Activated T-cell treated with anti-CD3 and anti-CD28 coated beads, Interleukin-2, amount 50 U/mL, for 48 hours (primary cell): Measurements from ENCODE around the gene CCT6B.

ENCODE experiments used
- DNase-seq, 2 experiments: peaks; one replicate each; pipeline ENCODE4 v3.0.0-alpha.2; 2020

CCT6B gene

GRCh38 chr17:34883106-34884000 lies 77.9 kb downstream of the CCT6B start:
- DNase-seq, result no peak

GRCh38 chr17:34879146-34879545 lies 82.1 kb downstream of the CCT6B start:
- DNase-seq, result no peak
